AG09319 (cell line): ENCODE measurements around the gene LAMTOR2.
A peak's percentile ranks its signal among the peaks of the same experiment; 100 is the strongest.

Experiments
- DNase-seq: peaks from one replicate; pipeline ENCODE4 v3.0.0-alpha.2; 2010; ENCODE audit warnings: low read depth; ENCODE audit errors: extremely low read depth
- TF ChIP-seq, protein P1 (sequence below): IDR thresholded peaks from 2 replicates; pipeline ENCODE4 v1.5.1; 2011; ENCODE audit warnings: low read depth, mild to moderate bottlenecking, inconsistent platforms, low read length, moderate library complexity

LAMTOR2 gene

DNA sequence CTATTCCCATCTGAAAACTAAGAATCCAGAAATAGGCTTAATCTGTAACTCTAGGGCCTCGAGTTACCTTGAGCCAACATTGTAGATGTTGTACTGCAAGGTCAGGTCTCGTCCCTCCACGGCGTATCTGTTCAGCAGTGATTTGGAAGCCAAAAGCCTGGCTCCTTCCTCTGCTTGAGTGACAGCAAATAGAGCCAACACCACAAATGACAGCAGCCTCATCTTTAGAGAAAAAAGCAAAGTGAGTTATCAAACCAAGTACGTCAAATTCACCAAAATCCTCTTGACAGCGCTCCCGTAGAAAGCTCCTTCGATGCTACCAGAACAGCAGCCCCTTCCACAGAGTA lies 34.7 kb upstream of the LAMTOR2 start:
- no peak for DNase-seq
- TF ChIP-seq, protein P1, sequence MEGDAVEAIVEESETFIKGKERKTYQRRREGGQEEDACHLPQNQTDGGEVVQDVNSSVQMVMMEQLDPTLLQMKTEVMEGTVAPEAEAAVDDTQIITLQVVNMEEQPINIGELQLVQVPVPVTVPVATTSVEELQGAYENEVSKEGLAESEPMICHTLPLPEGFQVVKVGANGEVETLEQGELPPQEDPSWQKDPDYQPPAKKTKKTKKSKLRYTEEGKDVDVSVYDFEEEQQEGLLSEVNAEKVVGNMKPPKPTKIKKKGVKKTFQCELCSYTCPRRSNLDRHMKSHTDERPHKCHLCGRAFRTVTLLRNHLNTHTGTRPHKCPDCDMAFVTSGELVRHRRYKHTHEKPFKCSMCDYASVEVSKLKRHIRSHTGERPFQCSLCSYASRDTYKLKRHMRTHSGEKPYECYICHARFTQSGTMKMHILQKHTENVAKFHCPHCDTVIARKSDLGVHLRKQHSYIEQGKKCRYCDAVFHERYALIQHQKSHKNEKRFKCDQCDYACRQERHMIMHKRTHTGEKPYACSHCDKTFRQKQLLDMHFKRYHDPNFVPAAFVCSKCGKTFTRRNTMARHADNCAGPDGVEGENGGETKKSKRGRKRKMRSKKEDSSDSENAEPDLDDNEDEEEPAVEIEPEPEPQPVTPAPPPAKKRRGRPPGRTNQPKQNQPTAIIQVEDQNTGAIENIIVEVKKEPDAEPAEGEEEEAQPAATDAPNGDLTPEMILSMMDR = no peak

DNA sequence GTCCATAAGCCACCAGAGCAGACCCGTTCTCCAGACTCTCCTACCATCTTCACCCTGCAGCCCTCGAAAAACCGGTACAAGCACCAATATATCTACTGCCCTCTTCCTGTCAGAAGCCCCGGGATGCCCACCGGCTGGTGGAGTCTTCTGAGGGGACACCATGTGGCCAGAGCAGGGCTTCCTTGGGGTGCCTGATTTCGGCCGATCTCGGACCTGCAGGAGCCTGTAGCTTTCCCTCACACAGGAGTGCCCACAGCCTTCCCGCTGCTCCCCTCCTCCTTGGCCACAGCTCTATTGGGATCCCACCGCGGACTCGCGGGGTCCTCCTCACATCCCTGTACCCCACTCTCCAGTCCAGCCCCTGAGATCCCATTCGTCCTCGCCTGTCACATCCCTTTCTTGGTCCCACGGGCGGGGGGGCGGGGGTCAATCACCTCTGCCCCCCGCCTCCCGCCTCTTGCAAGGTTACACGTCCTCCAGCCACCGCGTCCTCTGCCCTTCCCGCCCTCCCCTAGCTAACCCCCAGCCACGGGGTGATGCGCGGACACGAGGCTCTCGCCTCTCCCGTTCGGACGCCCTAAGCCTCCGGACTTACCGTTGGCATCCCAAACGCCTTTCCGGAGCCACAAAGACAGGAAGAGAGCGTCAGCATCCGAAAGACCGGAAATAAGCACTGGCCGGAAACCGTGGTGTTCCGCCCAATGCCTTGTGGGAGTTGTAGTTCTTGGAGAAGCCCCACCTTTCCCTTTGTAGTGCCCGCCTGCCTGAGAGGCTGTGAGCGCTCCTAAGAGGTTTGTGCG lies 34.1 kb upstream of the LAMTOR2 start, which contains the start of gene SSR2:
TSS of gene SSR2 (minus strand) at position 659 of the 800 bp plus-strand sequence. CDS start 784 bp downstream, outside the sequence.
- TF ChIP-seq, protein P1 = no peak; the same call in 1 of the 2 replicates
- DNase-seq = peak; percentile 70

DNA sequence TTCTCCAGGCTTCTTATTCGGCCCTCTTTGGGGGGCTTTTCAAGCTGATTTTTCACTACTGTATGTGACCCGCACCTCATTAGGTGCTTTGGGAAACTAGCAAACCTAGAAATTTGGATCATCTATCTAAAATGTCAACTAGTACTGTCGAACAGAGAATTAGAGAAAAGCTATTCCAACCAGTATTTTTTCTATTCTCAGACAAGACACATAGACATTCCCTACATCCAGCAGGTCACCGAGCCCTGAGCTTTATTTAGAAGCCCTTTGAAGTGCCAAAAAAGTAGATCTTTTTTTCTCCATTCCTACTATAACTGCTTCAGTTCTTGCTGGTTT lies 33.5 kb upstream of the LAMTOR2 start:
- DNase-seq = no peak
- TF ChIP-seq, protein P1 = no peak

DNA sequence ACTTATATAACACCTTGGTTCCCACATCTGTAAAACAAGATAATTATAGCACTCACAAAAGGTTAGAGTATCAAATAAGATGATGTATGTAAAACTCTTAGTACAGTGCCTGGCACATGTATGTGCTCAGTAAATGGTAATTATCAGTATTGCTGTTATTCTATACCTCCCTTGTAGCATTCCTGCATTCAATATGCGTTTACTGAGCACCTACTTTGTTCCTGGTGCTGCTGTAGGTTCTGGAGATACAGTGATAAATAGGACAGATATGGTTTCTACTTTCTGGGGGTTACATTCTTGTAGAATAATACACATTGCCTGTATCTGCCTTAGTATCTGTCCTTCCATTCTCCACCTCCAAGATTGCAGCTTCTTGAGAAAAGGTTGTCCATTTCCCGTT lies 32.6 kb upstream of the LAMTOR2 start:
- TF ChIP-seq, protein P1 = no peak
- no peak for DNase-seq

DNA sequence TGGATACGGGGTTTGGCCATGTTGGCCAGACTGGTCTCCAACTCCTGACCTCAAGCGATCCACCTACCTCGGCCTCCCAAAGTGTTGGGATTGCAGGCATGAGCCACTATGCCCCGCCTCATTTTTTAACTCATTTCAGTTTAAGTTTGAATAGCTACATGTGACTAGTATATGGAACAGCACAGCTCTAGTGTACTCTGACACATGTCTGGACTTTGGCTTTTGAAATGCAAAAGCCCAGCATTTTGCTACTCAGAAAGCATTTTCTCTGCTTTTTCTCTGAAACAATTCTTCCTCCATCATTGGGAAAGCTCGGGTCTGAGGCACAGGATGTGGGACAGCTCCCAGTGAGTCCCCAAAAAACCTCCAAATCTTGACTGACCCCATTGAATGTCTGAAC lies 29.8 kb upstream of the LAMTOR2 start:
- TF ChIP-seq, protein P1 = no peak
- DNase-seq = no peak

DNA sequence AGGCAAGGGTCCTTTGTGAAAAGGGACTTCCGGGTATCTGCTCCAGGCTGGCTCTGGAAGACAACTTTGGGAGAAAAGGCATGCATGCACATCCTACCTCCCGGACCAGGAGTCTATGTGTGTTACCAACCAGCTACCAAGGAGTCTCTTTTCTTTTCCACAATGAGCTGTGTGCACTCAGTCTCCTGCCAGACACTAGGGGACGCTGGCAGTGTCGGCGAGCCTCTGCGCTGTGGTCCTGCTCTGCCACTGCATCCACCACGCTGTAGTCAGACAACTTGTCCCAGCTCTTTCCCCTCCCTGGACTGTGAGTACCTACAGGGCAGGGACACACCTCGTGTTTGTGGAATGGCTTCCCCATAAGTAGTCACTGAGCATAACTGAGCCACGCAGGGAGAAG lies 28.7 kb upstream of the LAMTOR2 start:
- DNase-seq = no peak
- TF ChIP-seq, protein P1 = peak; percentile 56

DNA sequence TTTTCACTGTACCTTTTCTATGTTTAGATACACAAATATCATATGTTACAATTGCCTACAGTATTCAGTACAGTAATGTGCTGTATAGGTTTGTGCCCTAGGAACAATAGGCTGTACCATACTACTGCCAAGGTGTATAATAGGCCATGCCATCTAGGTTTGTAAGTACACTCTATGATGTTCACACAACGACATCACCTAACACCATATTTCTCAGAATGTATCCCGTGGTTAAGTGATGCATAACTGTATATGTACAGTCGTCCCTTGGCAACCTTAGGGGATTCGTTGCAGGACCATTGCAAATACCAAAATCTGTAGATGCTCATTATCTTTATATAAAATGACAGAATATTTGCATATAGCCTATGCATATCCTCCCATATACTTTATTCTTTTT lies 28.0 kb upstream of the LAMTOR2 start:
- TF ChIP-seq, protein P1 = no peak
- no peak for DNase-seq
